Body of pancreas (tissue), 4 donors: ENCODE results near the gene MAP7D1.

Experiments
- POLR2A ChIP-seq, 3 donors: fragments of 450-650 bp; IDR thresholded peaks; one replicate each; pipeline ENCODE4 v1.6.1; 2016; ENCODE audit warnings: antibody characterized with exemption in 3 of 3, mild to moderate bottlenecking in 2 of 3
- TF ChIP-seq, protein P1 (sequence below), 7 experiments: fragments of 450-650 bp in 4 of 7; fragments of 200-600 bp in 3 of 7; sonication (generic) in 3 of 7; IDR thresholded peaks; one replicate each; pipeline ENCODE4 v1.5.1; 2016 to 2019; ENCODE audit warnings: antibody characterized with exemption in 7 of 7

DNA sequence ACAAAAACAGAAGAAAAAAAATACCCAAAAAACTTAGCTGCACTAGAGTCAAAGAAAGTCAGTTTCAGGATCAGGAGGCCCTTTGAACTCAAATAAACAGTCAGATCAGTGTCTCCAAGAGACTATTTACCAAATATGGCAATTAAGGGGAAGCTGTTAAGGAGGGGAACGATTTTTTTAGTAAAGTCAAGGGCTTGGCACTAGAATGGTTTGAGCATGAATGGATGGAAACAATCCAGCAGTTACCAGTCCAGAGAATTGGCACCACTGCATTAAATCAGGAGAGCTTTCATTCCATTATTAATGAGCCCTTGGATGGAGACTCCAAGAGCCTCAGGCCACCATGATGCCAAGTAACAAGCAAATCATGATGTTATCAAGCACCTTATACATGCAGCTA, 13.8 kb upstream of the MAP7D1 start:
- TF ChIP-seq, protein P1, sequence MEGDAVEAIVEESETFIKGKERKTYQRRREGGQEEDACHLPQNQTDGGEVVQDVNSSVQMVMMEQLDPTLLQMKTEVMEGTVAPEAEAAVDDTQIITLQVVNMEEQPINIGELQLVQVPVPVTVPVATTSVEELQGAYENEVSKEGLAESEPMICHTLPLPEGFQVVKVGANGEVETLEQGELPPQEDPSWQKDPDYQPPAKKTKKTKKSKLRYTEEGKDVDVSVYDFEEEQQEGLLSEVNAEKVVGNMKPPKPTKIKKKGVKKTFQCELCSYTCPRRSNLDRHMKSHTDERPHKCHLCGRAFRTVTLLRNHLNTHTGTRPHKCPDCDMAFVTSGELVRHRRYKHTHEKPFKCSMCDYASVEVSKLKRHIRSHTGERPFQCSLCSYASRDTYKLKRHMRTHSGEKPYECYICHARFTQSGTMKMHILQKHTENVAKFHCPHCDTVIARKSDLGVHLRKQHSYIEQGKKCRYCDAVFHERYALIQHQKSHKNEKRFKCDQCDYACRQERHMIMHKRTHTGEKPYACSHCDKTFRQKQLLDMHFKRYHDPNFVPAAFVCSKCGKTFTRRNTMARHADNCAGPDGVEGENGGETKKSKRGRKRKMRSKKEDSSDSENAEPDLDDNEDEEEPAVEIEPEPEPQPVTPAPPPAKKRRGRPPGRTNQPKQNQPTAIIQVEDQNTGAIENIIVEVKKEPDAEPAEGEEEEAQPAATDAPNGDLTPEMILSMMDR (IDR thresholded peaks at IDR 0.05), result no peak
- TF ChIP-seq POLR2A (IDR thresholded peaks at IDR 0.05), result no peak
